HK-2 (cell line): ENCODE results near the gene NAV2.
A peak's percentile ranks its signal among the peaks of the same experiment; 100 is the strongest.

ENCODE experiments used
- DNase-seq: peaks from one replicate; pipeline ENCODE4 v3.0.0-alpha.2; 2018; ENCODE audit not compliant: unreplicated experiment

The NAV2 gene

DNA sequence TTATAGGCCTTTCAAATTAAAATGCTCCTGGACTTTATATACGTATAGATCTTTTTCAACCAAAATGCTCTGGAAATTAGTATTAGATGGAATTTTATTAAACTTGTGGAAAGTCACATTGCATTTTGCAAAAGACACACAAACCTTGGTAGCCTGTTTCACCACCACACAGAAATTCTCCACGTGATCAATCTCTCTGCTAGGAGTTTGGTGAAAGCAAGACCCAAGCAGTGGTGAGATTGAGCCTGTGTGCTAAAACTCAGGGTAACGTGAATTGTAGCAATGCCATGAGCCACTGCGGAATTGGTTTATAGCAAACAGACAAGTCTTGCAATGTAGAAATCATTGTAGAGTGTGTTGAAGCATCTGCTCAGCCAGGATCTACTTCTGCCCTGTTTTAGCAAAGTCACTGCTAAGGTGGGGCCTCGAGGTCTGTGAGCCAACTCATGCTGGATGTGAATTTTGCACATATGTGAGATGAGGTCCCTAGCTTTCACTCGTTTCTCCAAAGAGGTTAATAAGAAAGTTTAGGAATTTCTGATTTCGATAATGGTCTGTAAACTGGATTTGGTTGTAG is 262.9 kb downstream of the NAV2 start:
- DNase-seq = no peak

DNA sequence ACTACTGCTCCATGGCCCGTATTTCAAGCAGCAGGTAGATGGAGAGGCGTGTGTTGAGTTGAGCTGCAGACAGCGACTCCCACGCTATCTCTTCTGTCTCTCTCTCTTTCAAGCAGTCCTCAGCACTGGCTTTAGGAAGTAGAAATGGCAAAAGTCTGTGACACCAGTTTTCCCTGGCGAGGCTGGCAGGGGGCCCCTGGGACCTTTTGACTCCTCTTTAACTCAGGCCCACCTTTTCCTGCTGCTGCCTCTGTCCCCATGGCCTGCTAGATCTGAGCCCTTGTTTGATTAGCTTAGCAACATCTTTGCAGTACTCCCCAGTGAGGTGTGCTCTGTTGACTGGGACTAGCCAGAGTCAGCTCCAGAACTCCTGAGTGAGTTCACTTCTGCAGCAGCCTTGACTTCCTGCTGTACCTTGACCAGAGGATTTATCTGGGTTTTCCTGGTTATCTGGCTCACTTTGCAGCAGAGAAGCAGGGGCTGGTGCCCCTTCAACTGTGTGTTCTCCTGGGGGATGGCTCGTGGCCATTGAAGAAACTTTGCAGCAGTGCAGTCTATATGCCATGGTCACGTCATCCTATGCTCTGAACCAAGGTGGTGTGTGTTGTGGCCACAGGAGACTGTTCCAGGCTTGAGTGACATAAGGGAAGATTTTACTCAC is 263.8 kb downstream of the NAV2 start:
- no peak for DNase-seq

DNA sequence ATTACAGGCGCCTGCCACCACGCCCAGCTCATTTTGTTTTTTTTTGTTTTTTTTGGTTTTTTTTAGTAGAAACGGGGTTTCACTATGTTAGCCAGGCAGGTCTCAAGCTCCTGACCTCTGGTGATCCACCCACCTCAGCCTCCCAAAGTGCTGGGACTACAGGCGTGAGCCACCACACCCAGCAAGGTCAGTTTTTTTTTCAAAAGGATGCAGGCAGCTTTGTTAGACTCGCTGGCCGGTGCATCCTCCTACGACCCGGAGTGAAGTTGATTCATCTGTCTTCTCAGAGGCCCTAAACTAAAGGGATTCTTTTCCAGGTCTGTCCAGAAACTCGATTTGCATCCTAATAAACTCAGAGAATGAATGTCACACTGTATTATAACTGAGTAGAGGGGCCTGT is 265.3 kb downstream of the NAV2 start:
- no peak for DNase-seq

DNA sequence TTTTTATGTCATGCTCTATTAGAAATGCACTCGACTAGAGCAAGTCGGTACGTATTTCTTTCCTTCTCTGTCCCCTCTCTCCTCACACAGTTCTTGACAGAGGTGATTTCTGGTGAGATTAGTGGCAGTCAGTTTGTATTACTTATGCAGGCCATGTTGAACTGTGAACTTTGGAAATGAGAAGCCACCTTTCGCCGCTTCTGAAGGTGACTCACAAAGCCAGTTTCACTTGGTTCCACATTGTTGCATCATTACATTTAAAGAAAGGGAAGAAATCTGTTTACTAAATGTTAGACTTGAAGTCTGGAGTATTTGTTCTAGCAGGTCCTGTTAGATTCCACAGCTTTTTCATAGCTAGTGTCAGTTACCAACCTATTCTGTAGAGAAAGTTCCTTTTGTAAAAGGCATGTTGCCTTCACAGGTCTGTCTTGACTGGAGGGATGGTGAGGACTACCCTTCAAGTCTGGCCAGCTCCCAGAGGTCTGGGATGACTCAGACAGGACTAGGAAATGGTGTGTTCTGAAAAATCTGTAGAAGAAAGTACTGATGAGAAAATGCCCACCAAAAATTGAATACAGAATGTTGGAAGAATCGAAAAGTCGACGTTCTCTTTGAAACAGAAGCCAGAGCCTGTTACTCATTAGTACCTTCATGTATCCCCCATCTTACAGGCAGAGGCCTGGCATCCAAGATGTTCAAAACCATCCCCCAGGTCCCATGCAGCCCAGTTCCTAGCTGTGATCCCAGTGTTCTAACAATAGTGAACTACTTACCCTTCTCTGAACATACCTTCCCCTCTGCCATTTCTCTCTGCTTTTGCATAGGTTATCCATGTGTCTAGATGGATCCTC is 266.3 kb downstream of the NAV2 start:
- no peak for DNase-seq

DNA sequence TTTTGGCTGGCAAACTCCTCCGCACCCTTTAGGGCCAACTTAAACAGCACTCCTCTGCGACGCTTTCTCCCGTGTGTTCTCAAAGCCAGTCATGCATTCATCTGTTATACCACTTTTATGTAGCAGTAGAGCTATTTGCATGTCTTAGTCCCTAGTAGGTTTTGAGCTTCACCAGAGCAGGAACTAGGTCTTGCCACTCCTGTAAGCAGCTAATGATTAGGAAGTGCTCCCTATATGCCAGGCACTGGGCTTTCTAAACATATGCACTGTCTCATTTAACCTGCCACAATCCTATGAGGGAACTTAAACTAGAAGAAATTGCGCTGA is 266.8 kb downstream of the NAV2 start:
- no peak for DNase-seq

DNA sequence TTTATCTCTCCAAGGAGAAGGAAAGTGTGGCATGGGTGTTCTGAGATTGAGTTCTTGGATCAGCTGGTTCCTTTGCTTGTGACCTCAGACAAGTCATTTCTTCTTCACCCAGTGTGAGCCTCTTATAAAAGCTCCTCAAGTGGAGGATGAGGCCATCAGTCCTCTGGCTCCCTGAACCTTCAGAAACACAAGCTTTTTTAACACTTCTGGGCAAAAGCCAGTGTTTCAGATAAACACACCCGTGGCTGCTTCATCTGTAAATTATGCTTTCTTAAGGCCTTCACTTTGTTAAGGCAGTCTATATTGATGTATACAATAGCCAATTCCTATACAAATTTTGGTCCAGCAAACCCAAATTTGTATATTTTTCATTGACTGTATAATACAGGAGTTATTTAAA is 267.8 kb downstream of the NAV2 start:
- no peak for DNase-seq

DNA sequence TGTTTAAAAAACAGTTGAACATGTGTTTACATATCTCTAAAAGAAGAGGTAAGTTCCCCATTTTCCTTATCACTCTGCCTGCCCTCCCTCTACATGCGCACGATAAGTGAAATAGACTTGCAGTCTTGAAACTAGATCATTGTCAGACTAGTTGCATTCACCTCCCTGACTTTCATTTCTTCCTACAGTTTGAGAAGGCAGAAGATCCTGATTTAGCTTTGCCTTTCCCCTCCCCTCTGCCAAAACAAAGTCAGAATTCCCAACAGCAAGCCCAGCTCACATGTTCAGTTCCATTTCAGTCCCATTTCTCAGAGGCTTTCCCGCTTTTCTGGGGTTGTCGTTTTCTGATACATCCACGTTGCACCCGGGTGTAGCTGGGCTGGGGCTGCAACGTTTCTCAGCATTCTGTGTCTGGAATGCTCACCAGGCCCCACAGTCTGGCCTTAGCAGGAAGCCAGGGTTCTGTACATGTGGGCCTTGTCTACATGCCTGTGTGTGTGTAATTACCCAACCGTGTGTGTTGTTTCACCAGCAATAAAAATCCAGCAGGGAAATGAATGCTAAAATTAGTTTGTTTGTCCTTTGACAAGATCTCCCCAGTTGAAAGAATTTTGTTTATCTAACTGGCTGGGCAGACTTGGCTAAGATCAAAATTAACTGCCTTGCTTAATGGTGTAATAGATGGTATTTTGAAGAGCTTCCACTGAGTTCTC is 268.5 kb downstream of the NAV2 start:
- no peak for DNase-seq

DNA sequence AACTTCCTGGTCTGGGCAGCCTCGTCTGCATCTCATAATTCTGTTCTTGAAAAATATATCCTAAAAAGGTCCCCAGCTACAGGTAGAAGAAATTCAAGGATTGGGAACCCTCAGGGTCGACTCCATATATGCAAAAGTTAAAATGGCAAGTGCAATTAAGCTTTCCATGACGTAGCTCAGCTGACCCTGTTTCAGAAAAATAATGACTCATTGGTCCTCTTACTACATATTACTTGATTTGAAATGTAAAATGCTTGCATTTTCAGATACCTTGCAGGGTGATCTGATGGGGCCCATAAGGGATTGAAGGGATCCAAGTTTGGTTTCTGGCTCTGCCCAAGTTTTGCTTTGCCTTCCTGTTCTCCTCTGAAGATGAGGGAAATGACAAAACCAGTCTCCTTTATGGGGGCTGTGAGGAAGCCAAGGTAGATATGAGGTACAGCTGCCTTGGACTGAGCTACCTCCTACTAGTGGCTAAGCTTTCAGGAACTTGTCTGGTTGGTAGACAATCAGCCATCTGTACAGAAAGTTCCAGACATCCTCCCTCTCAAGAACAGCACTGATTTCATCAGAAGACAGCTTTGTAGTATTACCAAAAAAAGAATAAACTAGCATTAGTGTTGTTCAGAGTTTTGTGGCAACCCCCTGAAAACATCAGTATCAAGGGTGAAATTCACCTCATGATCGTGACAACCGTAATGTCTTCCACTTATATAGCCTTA is 270.3 kb downstream of the NAV2 start:
- no peak for DNase-seq

DNA sequence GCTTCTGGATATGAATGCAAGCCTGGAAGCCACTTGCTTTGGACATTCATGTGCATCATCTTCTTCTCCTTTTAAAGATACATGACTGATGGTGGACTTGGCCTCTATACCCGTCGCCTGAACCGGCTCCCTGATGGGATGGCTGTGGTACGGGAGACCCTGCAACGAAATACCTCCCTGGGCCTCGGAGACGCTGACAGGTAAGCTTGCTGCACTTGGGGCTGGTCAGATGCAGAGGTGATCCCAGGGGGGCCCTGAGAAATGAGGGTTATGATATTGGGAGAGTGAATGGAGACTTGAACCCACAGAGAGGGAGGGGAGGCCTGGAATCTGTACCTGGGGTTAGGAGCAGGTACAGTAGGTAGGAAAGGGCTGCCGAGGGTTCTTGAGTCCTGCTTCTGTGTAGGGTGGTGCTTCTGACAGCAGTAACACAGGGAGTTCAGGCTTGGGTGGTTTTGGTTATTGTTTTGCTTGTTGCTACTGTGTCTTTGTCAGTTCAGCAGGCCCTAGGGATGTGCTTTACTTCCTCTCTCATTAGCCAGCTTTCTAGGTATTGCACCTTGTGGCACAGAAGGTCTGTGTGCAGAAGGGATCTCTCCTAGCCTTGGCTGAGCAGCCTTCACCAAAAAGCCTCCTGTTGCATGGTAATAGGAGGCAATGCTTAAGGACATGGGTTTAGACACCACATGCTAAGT is 271.6 kb downstream of the NAV2 start:
- no peak for DNase-seq

DNA sequence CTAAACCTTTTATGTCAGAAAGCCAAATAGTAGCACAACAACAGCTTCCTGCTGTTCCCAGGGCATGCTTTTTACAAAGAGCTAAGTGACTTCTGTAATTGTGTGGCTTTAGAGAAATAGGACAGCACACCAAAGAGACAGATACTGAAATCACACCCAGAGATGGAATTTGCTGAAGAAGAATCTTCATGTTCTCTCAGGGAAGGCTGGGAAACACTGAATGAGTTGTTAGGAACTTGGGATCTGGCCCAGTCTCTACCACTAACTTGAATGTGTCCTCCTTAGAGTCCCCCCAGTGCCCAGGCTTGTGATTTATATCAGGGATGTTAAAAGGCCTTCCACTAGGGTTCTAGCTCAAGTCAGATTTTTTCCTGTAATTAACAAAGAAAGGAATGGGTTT is 272.5 kb downstream of the NAV2 start:
- DNase-seq = no peak

DNA sequence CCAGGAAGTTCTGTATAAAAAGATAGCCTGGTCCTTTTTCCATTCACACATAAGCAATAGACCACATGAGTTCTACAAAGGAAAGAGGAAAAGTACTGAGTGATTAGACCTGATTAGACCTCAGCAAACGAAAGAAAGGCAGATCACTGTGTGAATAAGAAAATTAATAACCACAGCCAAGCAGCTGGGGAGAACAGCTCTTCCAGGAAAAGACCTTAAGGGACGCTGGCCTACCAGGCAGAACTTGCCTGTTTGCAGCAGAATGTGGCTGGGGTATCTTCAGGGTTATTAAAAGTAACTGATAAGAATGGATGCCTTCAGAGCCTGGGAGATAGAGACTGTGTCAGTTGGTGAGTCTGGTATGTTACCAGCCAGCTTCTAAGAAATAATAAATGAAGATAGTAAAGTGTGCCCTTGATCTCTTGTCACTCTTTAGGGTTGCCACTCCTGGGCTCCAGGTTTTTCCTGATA is 274.7 kb downstream of the NAV2 start:
- DNase-seq = no peak

DNA sequence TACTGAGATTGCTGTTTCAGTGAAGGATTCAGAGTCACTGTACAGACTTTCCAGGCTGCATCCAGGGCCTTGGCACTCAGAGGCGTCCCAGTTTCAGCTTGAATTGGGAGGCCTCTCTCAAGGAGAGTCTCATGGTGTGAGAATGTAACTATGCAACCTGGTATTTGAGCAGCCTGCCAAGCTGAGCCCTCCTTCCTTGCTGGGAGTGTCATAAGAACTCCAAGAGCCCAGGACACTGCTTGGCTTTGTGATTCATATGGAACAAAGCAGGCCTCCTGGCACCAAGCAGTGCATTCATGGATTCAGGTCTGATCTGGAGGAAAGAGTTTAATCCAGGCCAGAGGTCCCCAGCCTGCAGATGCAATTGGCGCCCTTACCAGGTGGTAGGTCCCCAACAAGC is 276.0 kb downstream of the NAV2 start:
- DNase-seq = no peak

DNA sequence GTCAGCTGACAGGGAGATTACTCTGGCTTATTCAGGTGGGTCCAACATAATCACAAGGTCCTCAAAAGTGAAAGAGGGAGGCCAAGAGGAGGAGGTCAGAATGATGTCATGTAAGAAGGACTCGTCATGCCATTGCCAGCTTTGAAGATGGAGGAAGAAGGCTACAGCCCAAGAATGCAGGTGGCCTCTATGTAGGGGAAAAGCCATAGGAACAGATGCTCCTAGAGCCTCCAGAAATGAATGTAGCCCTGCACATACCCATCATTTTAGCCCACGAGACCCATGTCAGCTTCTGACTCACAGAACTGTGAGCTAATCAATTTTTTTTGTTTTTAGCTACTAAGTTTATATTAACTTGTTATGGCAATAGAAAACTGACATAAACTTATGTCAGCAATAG is 276.6 kb downstream of the NAV2 start:
- no peak for DNase-seq

DNA sequence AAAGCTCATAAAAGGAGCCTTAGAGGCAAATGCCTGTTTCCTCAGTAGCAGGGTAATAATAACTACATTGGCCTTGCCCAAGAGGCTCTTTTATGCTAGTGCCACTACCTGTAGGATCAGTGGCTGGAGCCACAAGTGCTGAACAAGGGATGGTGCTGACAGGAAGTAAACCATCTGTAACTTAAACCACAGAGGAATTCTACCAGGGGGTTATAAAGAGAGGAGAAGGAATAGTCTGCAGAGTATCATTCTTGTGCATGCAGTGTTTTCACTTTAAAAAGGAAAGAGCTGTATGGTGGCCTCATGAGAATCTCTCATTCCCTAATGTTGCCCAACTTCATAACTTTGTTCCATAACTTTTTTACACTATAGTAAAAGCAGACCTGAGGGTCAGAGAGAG is 279.5 kb downstream of the NAV2 start:
- DNase-seq = no peak

DNA sequence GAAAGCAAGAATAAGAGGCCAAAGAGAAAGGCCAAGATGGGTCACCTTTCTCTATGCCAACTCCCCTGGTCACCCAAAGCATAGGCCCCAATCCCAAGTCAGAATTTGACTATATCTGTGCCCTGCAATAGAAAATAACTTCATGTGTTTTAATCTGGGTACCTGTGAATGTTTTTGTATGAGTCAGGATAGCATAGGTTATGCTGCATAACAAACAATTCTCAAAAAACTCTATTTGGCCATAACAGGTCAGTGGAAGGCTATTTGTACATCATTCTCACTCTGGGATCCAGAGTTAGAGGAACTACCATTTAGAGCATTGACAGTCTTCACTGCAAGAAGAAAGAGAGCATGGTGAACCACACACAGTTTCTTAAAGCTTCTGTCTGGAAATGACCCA is 280.4 kb downstream of the NAV2 start:
- DNase-seq = no peak

DNA sequence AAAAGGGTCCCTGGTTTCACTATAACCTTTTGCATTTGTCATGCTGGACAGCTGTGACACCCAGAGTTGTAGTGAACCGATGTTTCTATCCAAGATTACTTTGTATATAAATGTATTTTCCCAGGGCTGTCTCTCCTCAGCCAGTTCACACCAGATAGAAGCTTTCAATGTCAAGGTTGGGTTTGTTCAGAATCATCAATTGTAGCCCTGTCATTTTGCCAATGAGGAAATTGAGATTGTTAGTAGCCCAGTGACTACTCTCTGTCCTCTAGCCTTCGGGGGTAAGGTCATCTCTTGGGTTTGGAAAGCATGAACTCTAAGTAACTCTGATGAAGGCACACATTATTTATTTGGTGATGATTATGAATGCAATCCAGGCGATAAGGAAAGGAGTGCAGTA is 282.0 kb downstream of the NAV2 start:
- DNase-seq = no peak

DNA sequence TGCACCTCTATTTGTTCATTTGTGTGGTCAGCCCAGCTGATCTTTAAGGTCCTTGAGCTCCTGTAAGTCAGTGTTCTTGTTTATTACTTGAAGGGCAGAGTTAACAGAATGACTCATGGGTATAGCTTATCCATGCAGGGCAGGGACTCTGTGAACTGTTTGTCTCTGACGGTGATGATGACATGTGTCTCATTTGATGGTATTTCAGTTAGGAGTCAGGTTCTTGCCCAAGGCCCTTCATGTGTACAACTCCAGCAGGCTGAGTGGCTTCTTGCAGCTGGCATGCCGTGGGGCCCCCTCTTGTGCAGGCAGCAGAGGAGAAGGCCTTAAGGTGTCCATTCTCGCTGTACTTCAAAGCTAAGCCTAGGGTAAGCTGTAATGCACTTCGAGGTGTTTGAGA is 282.5 kb downstream of the NAV2 start:
- DNase-seq = peak; percentile 20

DNA sequence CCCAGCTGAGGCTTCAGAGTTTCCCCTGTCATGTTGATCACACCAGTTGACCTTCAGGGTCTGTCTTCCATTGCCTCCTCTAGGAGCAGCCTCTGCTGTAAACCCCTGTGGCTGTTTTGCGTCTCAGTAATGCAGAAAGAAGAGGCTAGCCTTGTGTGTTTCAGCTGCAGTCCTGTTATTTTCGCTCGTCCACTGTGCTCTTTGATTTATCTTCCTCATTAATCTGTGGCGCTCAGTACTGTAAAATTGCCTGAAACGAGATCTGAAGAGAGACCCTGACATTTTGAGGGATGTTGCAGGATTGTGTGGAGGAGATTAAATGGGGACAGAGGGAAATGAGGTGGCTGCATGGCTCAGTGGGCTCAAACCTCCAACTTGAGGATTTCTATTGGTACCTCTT is 283.9 kb downstream of the NAV2 start:
- DNase-seq = no peak

DNA sequence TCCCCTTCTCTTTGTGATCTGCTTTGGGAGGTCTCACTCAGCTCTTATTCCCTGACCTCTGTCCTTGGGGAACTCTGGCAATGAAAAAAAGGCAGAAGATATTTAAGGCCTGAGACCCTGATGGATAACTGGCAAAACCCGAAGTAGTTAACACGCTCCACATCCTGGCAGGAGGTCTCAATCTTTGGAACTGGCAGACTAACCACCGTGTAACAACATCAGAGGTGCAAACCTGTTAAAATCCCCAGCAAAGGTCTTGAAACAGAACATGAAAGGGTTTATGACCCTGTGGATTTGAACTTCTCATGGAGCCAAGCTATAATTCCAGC is 287.3 kb downstream of the NAV2 start:
- no peak for DNase-seq

DNA sequence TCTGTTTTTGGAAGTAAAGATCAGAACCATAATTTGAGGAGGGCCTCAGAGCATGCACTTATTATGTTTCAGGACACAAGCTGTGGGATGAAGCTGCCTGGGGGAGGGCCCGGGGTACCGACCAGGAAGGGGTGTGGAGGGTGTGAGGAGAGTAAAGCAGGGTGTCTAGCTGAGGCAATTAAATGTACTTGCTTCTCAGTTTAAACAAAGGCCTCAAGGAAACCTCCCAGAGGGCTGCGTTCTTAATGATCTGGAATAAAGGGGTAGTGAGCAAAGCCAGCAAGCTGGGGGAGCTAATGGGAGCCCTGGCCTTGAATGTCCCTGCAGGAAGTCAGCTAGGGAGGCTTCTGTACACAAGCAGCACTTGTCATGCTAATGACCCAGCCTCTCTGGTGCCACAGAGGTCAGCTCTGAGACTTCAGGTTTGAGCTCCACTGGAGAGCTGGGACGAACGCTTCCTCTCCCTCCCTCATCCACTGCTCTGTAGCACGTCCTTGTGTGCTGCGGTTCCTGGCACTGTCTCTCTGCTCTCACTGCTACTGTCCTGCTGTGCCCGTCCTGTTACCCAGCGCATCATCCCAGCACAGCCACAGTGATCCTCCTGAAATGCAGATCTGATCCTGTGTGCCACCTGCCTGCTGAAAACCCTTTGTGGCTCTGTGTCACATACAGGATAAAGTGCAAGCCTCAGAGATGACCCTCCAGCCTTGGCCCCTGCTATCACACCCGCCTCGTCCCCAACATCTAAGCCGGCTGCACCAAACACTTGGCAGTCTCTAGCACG is 287.9 kb downstream of the NAV2 start:
- DNase-seq = no peak
